Erythroblast (primary cell): ENCODE data around the gene MRPL19.

Experiments
- GATA1 ChIP-seq: IDR thresholded peaks from 2 replicates; pipeline ENCODE4 v1.6.1; 2011; ENCODE audit warnings: low read depth, mild to moderate bottlenecking, control low read depth, low read length, moderate library complexity
- POLR2A ChIP-seq: IDR thresholded peaks from 2 replicates; pipeline ENCODE4 v1.6.1; 2011; ENCODE audit warnings: mild to moderate bottlenecking, low read length

GRCh38 chr2:75607988-75608683, 38.4 kb upstream of the MRPL19 start:
- no peak for TF ChIP-seq POLR2A
- no peak for TF ChIP-seq GATA1
